ENCODE measurements around the gene MYO5A.

MYO5A gene

DNA sequence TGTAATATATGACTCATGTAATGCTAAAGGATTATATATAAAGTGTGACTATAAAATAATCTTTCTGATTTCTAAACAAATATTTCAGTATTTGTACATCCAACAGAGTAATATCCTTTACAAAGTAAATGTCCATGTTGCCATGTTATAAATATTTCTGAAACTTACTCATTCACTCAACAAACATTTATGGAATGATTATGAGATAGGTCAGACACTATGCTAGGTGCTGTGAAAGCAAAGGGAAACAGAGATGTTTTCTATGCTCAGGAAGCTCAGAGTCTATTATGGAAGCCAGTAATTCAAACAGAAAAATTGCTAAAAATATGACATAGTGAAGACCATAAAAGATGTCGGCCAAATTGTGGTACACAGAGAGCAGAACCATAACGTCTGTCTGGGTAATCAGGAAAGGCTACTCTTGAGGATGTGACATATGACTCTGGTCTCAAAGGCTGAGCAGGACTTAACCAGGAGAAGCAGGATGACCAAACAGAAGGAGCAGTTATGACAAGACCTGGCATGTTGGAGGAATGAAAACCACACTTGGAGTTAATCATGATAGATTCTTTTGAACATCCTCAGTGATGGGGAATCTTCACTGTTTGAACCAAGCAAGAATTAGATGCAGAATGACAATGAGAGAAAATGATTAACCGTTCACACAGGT lies 194.1 kb downstream of the MYO5A start:
- TF ChIP-seq POLR2AphosphoS5 (IDR thresholded peaks at IDR 0.05; ENCODE audit: low read depth, low read length) (no peak), REST (IDR thresholded peaks at IDR 0.05; ENCODE audit: insufficient read depth in 1 of 2, low read depth in 2 of 2, low read length in 2 of 2) (no peak), SIN3A (IDR thresholded peaks at IDR 0.05; ENCODE audit: borderline replicate concordance, insufficient read depth, low read length) (no peak), TAF1 (IDR thresholded peaks at IDR 0.05; ENCODE audit: borderline replicate concordance, insufficient read depth, low read length) (no peak), FOXP2 (optimal IDR thresholded peaks at IDR 0.05; ENCODE audit: borderline replicate concordance, extremely low read depth, extremely low read length, insufficient read depth) (no peak)

GRCh38 chr15:52331490-52332240 lies 197.0 kb downstream of the MYO5A start:
- TF ChIP-seq SIN3A (IDR thresholded peaks at IDR 0.05; ENCODE audit: borderline replicate concordance, insufficient read depth, low read length) = no peak
- TF ChIP-seq REST (IDR thresholded peaks at IDR 0.05; ENCODE audit: insufficient read depth in 1 of 2, low read depth in 2 of 2, low read length in 2 of 2) = no peak
- TF ChIP-seq POLR2AphosphoS5 (IDR thresholded peaks at IDR 0.05; ENCODE audit: low read depth, low read length) = no peak
- TF ChIP-seq FOXP2 (optimal IDR thresholded peaks at IDR 0.05; ENCODE audit: borderline replicate concordance, extremely low read depth, extremely low read length, insufficient read depth) = no peak
- no peak for TF ChIP-seq TAF1 (IDR thresholded peaks at IDR 0.05; ENCODE audit: borderline replicate concordance, insufficient read depth, low read length)

GRCh38 chr15:52329987-52330386 lies 198.7 kb downstream of the MYO5A start:
- TF ChIP-seq POLR2AphosphoS5 (IDR thresholded peaks at IDR 0.05; ENCODE audit: low read depth, low read length) = no peak
- no peak for TF ChIP-seq SIN3A (IDR thresholded peaks at IDR 0.05; ENCODE audit: borderline replicate concordance, insufficient read depth, low read length)
- TF ChIP-seq FOXP2 (optimal IDR thresholded peaks at IDR 0.05; ENCODE audit: borderline replicate concordance, extremely low read depth, extremely low read length, insufficient read depth) = no peak
- TF ChIP-seq REST (IDR thresholded peaks at IDR 0.05; ENCODE audit: insufficient read depth in 1 of 2, low read depth in 2 of 2, low read length in 2 of 2) = no peak

- no peak for TF ChIP-seq REST (IDR thresholded peaks at IDR 0.05; ENCODE audit: insufficient read depth in 1 of 2, low read depth in 2 of 2, low read length in 2 of 2)
- no peak for TF ChIP-seq TAF1 (IDR thresholded peaks at IDR 0.05; ENCODE audit: borderline replicate concordance, insufficient read depth, low read length)
- TF ChIP-seq POLR2AphosphoS5 (IDR thresholded peaks at IDR 0.05; ENCODE audit: low read depth, low read length) = no peak
- TF ChIP-seq SIN3A (IDR thresholded peaks at IDR 0.05; ENCODE audit: borderline replicate concordance, insufficient read depth, low read length) = no peak
- TF ChIP-seq FOXP2 (optimal IDR thresholded peaks at IDR 0.05; ENCODE audit: borderline replicate concordance, extremely low read depth, extremely low read length, insufficient read depth) = no peak
These were observed 199.5 kb downstream of the MYO5A start for GRCh38 chr15:52329150-52329549.

Data from PFSK-1 (cell line).